K562 (cell line): ENCODE data around the gene C1orf146. TPM values are rescaled to one million over a fixed set of nuclear protein-coding genes. Genes with fewer than 3 reads are reported as not detected.

Experiments used
- ATAC-seq: fragments of 200-7000 bp; cut with Tn5 transposase; 3 replicates; pipeline ENCODE4 v1.9.1; 2020; ENCODE audit warnings: moderate library complexity
- BruUV-seq: library from RNA; stranded (reverse); fragments of 400-500 nt; replicated peaks from 2 replicates; lab custom pipeline; 2021; lab: Mats Ljungman, UMichigan
- CTCF ChIA-PET: fragments of 300-600 bp; formaldehyde crosslinking; extraction: SDS; loops from one replicate; lab custom pipeline; 2021; ENCODE audit warnings: low intra/inter-chr PET ratio; lab: Yijun Ruan, JAX
- POLR2A ChIA-PET: fragments of 300-600, 350-650 bp; sonication (Branson Sonifier 250); formaldehyde crosslinking; extraction: SDS; loops from one replicate; lab custom pipeline; 2021; ENCODE audit warnings: antibody characterized with exemption, inconsistent platforms; lab: Yijun Ruan, JAX
- DNase-seq, 4 experiments: peaks; one replicate each; pipeline versions ENCODE4 v3.0.0 to v3.0.0-alpha.2; 2011 to 2018; ENCODE audit warnings: low spot score in 3 of 4, mixed read lengths in 3 of 4; ENCODE audit errors: extremely low read depth in 1 of 4
- FAIRE-seq: peaks from 2 replicates; lab custom pipeline; 2011; peaks lifted over from hg19 to GRCh38; lab: Jason Lieb, UNC
- H2AFZ ChIP-seq: 2 replicates; pipeline ENCODE4 v1.6.0; 2011; ENCODE audit warnings: low read depth, low read length, control low read depth, inconsistent platforms
- H3K27ac ChIP-seq: fragments of 200-600 bp; 3 replicates; pipeline ENCODE4 v1.8.0; 2011; ENCODE audit warnings: low read depth, mild to moderate bottlenecking, control low read depth, inconsistent platforms, low read length, moderate library complexity, mixed read lengths; ENCODE audit errors: extremely low read depth
- H3K27me3 ChIP-seq, 2 experiments: fragments of 300-600 bp in 1 of 2; 2 replicates in 1 of 2; 3 replicates in 1 of 2; pipeline versions ENCODE4 v1.6.0 to v1.8.0; 2011; ENCODE audit warnings: inconsistent platforms in 2 of 2, low read length in 2 of 2, mild to moderate bottlenecking in 1 of 2, mixed read lengths in 1 of 2, moderate library complexity in 1 of 2; ENCODE audit not compliant: control insufficient read depth in 2 of 2, insufficient read depth in 2 of 2
- H3K36me3 ChIP-seq: fragments of 300-600 bp; 3 replicates; pipeline ENCODE4 v1.8.0; 2011; ENCODE audit warnings: mild to moderate bottlenecking, low read length, inconsistent platforms; ENCODE audit not compliant: control insufficient read depth, insufficient read depth
- H3K4me1 ChIP-seq, 2 experiments: fragments of 200-600 bp in 1 of 2; replicated peaks in 1 of 2; 2 replicates in 1 of 2; 3 replicates in 1 of 2; pipeline versions ENCODE4 v1.5.1 to v1.8.0; 2011; ENCODE audit warnings: inconsistent platforms in 2 of 2, low read length in 2 of 2, mild to moderate bottlenecking in 1 of 2, mixed read lengths in 1 of 2, moderate library complexity in 1 of 2; ENCODE audit not compliant: control insufficient read depth in 2 of 2, insufficient read depth in 2 of 2
- H3K4me2 ChIP-seq: 2 replicates; pipeline ENCODE4 v1.6.1; 2011; ENCODE audit warnings: low read length, control low read depth, inconsistent platforms, mixed read lengths; ENCODE audit not compliant: insufficient read depth
- H3K4me3 ChIP-seq: fragments of 200-600 bp; sonication (generic), shearing (Covaris generic); 2 replicates; pipeline ENCODE4 v1.5.1; 2016; ENCODE audit warnings: control low read depth, inconsistent platforms
- H3K79me2 ChIP-seq: fragments of 200-600 bp; 3 replicates; pipeline ENCODE4 v1.8.0; 2011; ENCODE audit warnings: low read length, inconsistent platforms; ENCODE audit not compliant: control insufficient read depth, insufficient read depth
- H3K9ac ChIP-seq, 2 experiments: 2 replicates each; pipeline versions ENCODE4 v1.6.0 to v1.6.1; 2011; ENCODE audit warnings: low read depth in 2 of 2, low read length in 2 of 2, control low read depth in 1 of 2, inconsistent platforms in 1 of 2, mild to moderate bottlenecking in 1 of 2, mixed read lengths in 1 of 2; ENCODE audit not compliant: insufficient read depth in 1 of 2
- H3K9me1 ChIP-seq: one replicate; pipeline ENCODE4 v1.6.0; 2011; ENCODE audit warnings: inconsistent platforms, mild to moderate bottlenecking, low read length, moderate library complexity; ENCODE audit not compliant: control insufficient read depth, insufficient read depth
- H3K9me3 ChIP-seq: replicated peaks from 2 replicates; pipeline ENCODE4 v1.5.1; 2011; ENCODE audit warnings: low read depth, low read length, inconsistent platforms; ENCODE audit not compliant: control insufficient read depth, insufficient read depth
- H4K20me1 ChIP-seq: replicated peaks from 2 replicates; pipeline ENCODE4 v1.6.1; 2011; ENCODE audit warnings: low read length, inconsistent platforms, mixed read lengths; ENCODE audit not compliant: control insufficient read depth, insufficient read depth
- BRF2 ChIP-seq: IDR thresholded peaks from 3 replicates; pipeline ENCODE4 v1.6.1; 2011; ENCODE audit warnings: borderline replicate concordance, mild to moderate bottlenecking; ENCODE audit not compliant: insufficient read length, insufficient read depth
- CHAMP1 ChIP-seq: fragments of 450-650 bp; IDR thresholded peaks from 2 replicates; pipeline ENCODE4 v1.6.1; 2016; ENCODE audit warnings: mild to moderate bottlenecking
- CHD1 ChIP-seq: fragments of 200-600 bp; sonication (generic); IDR thresholded peaks from one replicate; pipeline ENCODE4 v1.6.1; 2012; ENCODE audit warnings: mild to moderate bottlenecking, moderate library complexity, low read length, inconsistent platforms
- CXXC5 ChIP-seq: fragments of 250-450 bp; sonication (Bioruptor Pico); IDR thresholded peaks from 2 replicates; pipeline ENCODE4 v1.8.0; 2022; ENCODE audit warnings: inconsistent platforms, mild to moderate bottlenecking, moderate library complexity
- ERF ChIP-seq: fragments of 450-650 bp; formaldehyde crosslinking; IDR thresholded peaks from 2 replicates; pipeline ENCODE4 v1.4.0; 2020; ENCODE audit warnings: mild to moderate bottlenecking, mixed read lengths
- ETV1 ChIP-seq: fragments of 450-650 bp; conservative IDR thresholded peaks from 2 replicates; pipeline ENCODE4 v1.6.1; 2016; ENCODE audit warnings: missing genetic modification characterization, control low read depth, low read depth, missing compliant biosample characterization
- ILF3 ChIP-seq: fragments of 450-650 bp; IDR thresholded peaks from 2 replicates; pipeline ENCODE4 v1.6.1; 2018; ENCODE audit warnings: antibody characterized with exemption, mild to moderate bottlenecking, moderate library complexity, borderline replicate concordance
- KLF1 ChIP-seq: fragments of 450-650 bp; IDR thresholded peaks from 2 replicates; pipeline ENCODE4 v1.6.1; 2016; ENCODE audit warnings: missing genetic modification characterization, missing compliant biosample characterization
- LARP7 ChIP-seq: fragments of 450-650 bp; IDR thresholded peaks from 2 replicates; pipeline ENCODE4 v1.6.1; 2016
- MNT ChIP-seq, 2 experiments: fragments of 450-650 bp; conservative IDR thresholded peaks; 2 replicates each; pipeline ENCODE4 v1.6.1; 2017; ENCODE audit warnings: mild to moderate bottlenecking in 2 of 2, moderate library complexity in 2 of 2
- in situ Hi-C: fragments of 300-500 bp; cut with MboI; formaldehyde crosslinking; loops from 4 replicates; pipeline ENCODE4 v1.15.0; 2018; ENCODE audit warnings: inconsistent platforms, mixed read lengths
- intact Hi-C: fragments of 100-400 bp; cut with micrococcal nuclease; formaldehyde crosslinking; loops from 2 replicates; pipeline ENCODE4 v1.14.2; 2022
- polyA plus RNA-seq, 8 experiments: library from polyadenylated mRNA; depleted of rRNA in 4 of 8; stranded (reverse) in 5 of 8; unstranded in 3 of 8; fragments of >200 nt; fragmentation: Nextera tagmentation in 2 of 8; fragmentation: Illumina TruSeq in 1 of 8; extraction: Ambion mirVana in 2 of 8; extraction: Trizol in 1 of 8; gene quantifications; 2 replicates each; pipeline versions ENCODE4 v1.2.1 to v1.2.3, GENCODE V29; 2011 to 2014; ENCODE audit warnings: inconsistent platforms in 1 of 8, missing spikeins in 1 of 8
- total RNA-seq, 7 experiments: library from RNA; depleted of rRNA in 6 of 7; stranded (reverse); fragments of >200 nt in 6 of 7; fragmentation: Illumina TruSeq in 2 of 7; extraction: Trizol in 2 of 7; gene quantifications; 2 replicates each; pipeline versions ENCODE4 v1.2.1 to v1.2.3, GENCODE V29; 2011 to 2021; ENCODE audit warnings: low replicate concordance in 1 of 7

The C1orf146 gene
- total and polyA plus RNA-seq, 9 of the 15 experiments (the other 6 are each of a cell fraction or from before 2014, with no cell fraction given), result 0.10 TPM; not detected in 8

GRCh38 chr1:92203105-92203504 is 14.6 kb upstream of the C1orf146 start:
- H3K27me3 ChIP-seq, result no peaks in the 10 kb centered on the region
- H3K4me2 ChIP-seq, result no peak overlapping the region
- no peaks in the 10 kb centered on the region for H3K4me1 ChIP-seq
- FAIRE-seq (no peak), DNase-seq (no peak), ATAC-seq (no peak)
- no peaks in the 10 kb centered on the region for H4K20me1 ChIP-seq
- in situ Hi-C loops (no loop called here), intact Hi-C loops (no loop called here)
- no peak overlapping the region for H3K4me3 ChIP-seq
- POLR2A ChIA-PET, result no interaction called here
- no peaks in the 10 kb centered on the region for H3K9me3 ChIP-seq
- CTCF ChIA-PET, result no interaction called here
- no peak overlapping the region for H3K9ac ChIP-seq
- TF ChIP-seq ILF3, result no peak
- no peak for TF ChIP-seq CHD1
- no peak for TF ChIP-seq LARP7
- TF ChIP-seq ETV1 (tag), result no peak
- no peak for TF ChIP-seq ERF
- TF ChIP-seq MNT (conservative IDR thresholded peaks at IDR 0.05), result no peak
- no peak for TF ChIP-seq KLF1
- no peak for TF ChIP-seq BRF2
- TF ChIP-seq CXXC5 (CRISPR knock-in tag), result no peak
- TF ChIP-seq CHAMP1, result no peak
- no peak overlapping the region for H2AFZ ChIP-seq
- H3K36me3 ChIP-seq, result no peaks in the 10 kb centered on the region
- H3K9me1 ChIP-seq, result no peaks in the 10 kb centered on the region
- H3K79me2 ChIP-seq, result no peaks in the 10 kb centered on the region
- H3K27ac ChIP-seq, result no peak overlapping the region
- BruUV-seq, result no TSS peak
